Glutamatergic neuron (in vitro differentiated cells): ENCODE data around the gene AMMECR1. TPM values are rescaled to one million over a fixed set of nuclear protein-coding genes. Genes with fewer than 3 reads are reported as not detected.
A peak's percentile ranks its signal among the peaks of the same experiment; 100 is the strongest.

Experiments used
- DNase-seq: peaks from one replicate; pipeline ENCODE4 v3.0.0; 2022
- H3K27ac Mint-ChIP-seq: one replicate; pipeline ENCODE4 v1.8.0; 2020; ENCODE audit warnings: mild to moderate bottlenecking, mixed read lengths, inconsistent platforms; ENCODE audit not compliant: unreplicated experiment
- H3K27me3 Mint-ChIP-seq: one replicate; pipeline ENCODE4 v1.8.0; 2020; ENCODE audit warnings: mild to moderate bottlenecking, moderate library complexity, mixed read lengths, inconsistent platforms; ENCODE audit not compliant: unreplicated experiment
- H3K36me3 Mint-ChIP-seq: one replicate; pipeline ENCODE4 v1.8.0; 2020; ENCODE audit warnings: mild to moderate bottlenecking, mixed read lengths, inconsistent platforms; ENCODE audit not compliant: unreplicated experiment
- H3K4me1 Mint-ChIP-seq: one replicate; pipeline ENCODE4 v1.8.0; 2020; ENCODE audit warnings: mild to moderate bottlenecking, low read depth, mixed read lengths, inconsistent platforms; ENCODE audit not compliant: unreplicated experiment
- H3K4me3 Mint-ChIP-seq: one replicate; pipeline ENCODE4 v1.8.0; 2020; ENCODE audit warnings: mild to moderate bottlenecking, mixed read lengths, inconsistent platforms; ENCODE audit not compliant: unreplicated experiment
- H3K9me3 Mint-ChIP-seq: one replicate; pipeline ENCODE4 v1.8.0; 2020; ENCODE audit warnings: mild to moderate bottlenecking, moderate library complexity, mixed read lengths, inconsistent platforms; ENCODE audit not compliant: unreplicated experiment
- CTCF ChIP-seq: fragments of 200-600 bp; sonication (generic); IDR thresholded peaks from one replicate; pipeline ENCODE4 v1.5.0; 2021; ENCODE audit not compliant: partially characterized antibody, unreplicated experiment
- total RNA-seq: library from RNA; stranded (reverse); fragmentation: NEBNext Ultra II Directional; extraction: Animal tissue kit (Norgen Biotek cat#: 25700); gene quantifications from one replicate; pipeline ENCODE4 v1.2.1, GENCODE V29; 2021; ENCODE audit not compliant: unreplicated experiment

Gene AMMECR1
- total RNA-seq, 1 donor from 2014 or later, result 2.3 TPM

GRCh38 chrX:110318664-110318968, 731 bp upstream of the AMMECR1 start:
- Mint-ChIP-seq H3K4me1 (peaks cover 1% of the 10 kb centered on the region), H3K27me3 (peaks cover 4% of the 10 kb centered on the region), H3K9me3 (peaks cover 2% of the 10 kb centered on the region), H3K36me3 (no peaks in the 10 kb centered on the region), H3K27ac (peak overlapping the region; percentile 90), H3K4me3 (peak overlapping the region; percentile 93)
- TF ChIP-seq CTCF, result no peak
- DNase-seq, result no peak

DNA sequence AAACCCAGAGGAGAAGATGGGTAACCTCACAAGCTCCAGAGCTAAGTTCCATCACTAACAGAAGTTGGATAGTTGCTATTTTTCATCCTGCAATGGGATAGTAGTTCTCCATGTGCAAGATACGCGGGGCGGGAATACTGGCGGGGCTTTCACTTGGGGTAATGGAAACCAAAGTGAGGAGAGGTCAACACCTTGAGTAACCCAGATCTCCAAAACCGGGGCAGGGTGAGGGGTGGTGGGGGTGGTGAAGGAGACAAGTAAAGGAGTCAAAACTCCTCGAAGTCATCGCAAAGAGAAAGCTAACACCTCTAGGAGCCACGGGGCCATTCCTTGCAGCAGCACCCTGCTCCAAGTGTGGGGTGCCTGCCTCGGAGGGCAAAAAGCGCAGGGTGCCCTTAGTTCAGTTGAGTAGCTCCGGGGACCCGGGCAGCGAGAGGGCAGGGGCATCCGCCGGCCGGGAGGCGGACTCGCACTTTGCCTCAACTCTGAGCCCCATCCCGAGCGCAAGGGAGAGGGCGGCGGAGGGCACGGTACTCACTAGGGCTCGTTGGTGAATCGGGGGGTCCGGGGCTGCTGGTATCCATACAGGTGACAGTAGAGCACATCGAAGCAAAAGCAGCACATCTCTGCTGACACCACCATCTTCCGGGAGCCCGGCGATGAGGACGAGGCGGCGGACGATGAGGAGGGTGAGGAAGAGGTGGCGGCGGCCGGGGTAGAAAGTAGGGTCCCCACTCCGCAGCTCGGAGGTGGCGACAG, 645 bp downstream of the AMMECR1 start:
- peaks cover 1% of the 10 kb centered on the region for H3K4me1 Mint-ChIP-seq
- H3K4me3 Mint-ChIP-seq, result peak overlapping the region; percentile 93
- peaks cover 4% of the 10 kb centered on the region for H3K27me3 Mint-ChIP-seq
- H3K27ac Mint-ChIP-seq, result peak overlapping the region; percentile 55
- no peak for TF ChIP-seq CTCF
- peak; percentile 40 for DNase-seq
- H3K9me3 Mint-ChIP-seq, result peaks cover 2% of the 10 kb centered on the region
- H3K36me3 Mint-ChIP-seq, result no peaks in the 10 kb centered on the region

- peaks cover 2% of the 10 kb centered on the region for H3K9me3 Mint-ChIP-seq
- no peak for DNase-seq
- H3K27ac Mint-ChIP-seq, result no peak overlapping the region
- no peaks in the 10 kb centered on the region for H3K36me3 Mint-ChIP-seq
- H3K4me3 Mint-ChIP-seq, result peak overlapping the region; percentile 93
- H3K4me1 Mint-ChIP-seq, result peaks cover 1% of the 10 kb centered on the region
- TF ChIP-seq CTCF, result no peak
- peaks cover 4% of the 10 kb centered on the region for H3K27me3 Mint-ChIP-seq
These were observed 1.4 kb downstream of the AMMECR1 start for GRCh38 chrX:110316351-110317060.

DNA sequence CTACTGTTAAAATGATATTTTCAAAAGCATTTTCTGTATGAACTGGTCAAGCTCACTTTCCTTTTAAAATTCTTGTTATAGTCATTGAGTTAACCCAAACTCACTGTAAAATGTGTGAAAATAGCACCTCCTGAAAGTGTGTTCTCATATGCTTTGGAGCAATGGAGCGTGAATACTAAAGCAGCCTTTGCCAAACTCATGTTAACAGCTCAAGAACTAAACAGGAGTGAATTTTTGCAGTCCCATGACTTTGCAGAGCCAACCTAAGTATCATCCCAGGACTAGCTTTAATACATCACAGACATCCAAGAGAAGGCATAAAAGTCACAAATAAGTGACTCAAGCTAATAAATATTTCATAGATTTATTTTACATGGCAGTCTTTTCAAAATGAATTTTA, 2.3 kb downstream of the AMMECR1 start:
- Mint-ChIP-seq H3K36me3 (no peaks in the 10 kb centered on the region), H3K27ac (no peak overlapping the region), H3K27me3 (peaks cover 4% of the 10 kb centered on the region), H3K4me1 (peaks cover 1% of the 10 kb centered on the region), H3K4me3 (no peak overlapping the region), H3K9me3 (peaks cover 2% of the 10 kb centered on the region)
- TF ChIP-seq CTCF, result no peak
- DNase-seq, result no peak

DNA sequence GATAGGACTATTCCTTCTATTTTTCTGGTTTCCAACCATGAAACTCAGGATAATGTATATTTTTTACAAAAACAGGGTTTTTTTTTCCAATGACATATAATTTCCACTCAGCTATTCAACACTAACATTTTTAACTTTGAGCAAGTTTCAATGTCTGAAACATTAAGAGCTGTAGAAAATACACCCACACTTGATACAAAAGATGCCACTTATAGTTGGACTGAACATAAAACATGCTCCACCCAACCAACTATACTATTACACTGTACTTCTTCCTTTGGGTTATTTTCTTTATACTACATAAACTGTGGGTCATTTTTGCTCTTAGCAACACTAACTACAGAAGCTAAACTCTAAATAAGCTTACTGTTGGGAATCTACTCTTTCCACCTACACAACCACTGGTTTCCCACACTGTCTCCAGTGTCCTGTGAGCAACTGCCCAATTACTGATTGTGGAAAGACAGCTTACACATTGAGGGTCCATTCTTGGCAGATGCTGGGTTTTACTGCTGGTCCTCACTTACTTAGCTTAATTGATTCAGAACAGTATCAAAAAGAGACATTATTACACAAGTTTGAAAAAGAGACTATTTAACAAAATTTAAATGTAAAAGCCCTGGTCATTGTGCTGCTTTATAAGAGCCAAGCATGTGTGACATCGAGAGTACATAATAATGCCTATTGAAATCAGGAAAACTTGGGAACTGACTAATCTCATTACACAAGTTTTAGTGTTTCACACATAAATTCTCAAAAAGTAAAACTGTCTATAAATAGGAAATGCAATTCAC, 6.3 kb downstream of the AMMECR1 start:
- Mint-ChIP-seq H3K27me3 (no peaks in the 10 kb centered on the region), H3K36me3 (no peaks in the 10 kb centered on the region), H3K9me3 (peaks cover under 1% of the 10 kb centered on the region), H3K4me1 (peaks cover 5% of the 10 kb centered on the region), H3K4me3 (no peak overlapping the region), H3K27ac (no peak overlapping the region)
- no peak for DNase-seq
- no peak for TF ChIP-seq CTCF
